IPS-18c (cell line): ENCODE data around the gene CLPSL1.

Source experiments
- H3K4me3 ChIP-seq: 2 replicates; pipeline ENCODE4 v1.7.0; 2013; ENCODE audit warnings: low read depth, mild to moderate bottlenecking, low read length, moderate library complexity; ENCODE audit not compliant: insufficient read depth
- H3K9me3 ChIP-seq: one replicate; pipeline ENCODE4 v1.6.1; 2013; ENCODE audit warnings: mild to moderate bottlenecking, low read length, moderate library complexity; ENCODE audit not compliant: control insufficient read depth, insufficient read depth

The CLPSL1 gene

GRCh38 chr6:35786810-35787209 lies 6.0 kb downstream of the CLPSL1 start:
- H3K9me3 ChIP-seq: no peaks in the 10 kb centered on the region
- H3K4me3 ChIP-seq: no peak overlapping the region

- no peak overlapping the region for H3K4me3 ChIP-seq
These were observed 6.7 kb downstream of the CLPSL1 start for GRCh38 chr6:35787266-35788218.

GRCh38 chr6:35788423-35788982 lies 7.7 kb downstream of the CLPSL1 start:
- Histone ChIP-seq H3K4me3 (no peak overlapping the region), H3K9me3 (no peaks in the 10 kb centered on the region)

More at GRCh38 chr6:35787266-35788218, 6.7 kb downstream of the CLPSL1 start:
- H3K9me3 ChIP-seq: no peaks in the 10 kb centered on the region

- H3K4me3 ChIP-seq: no peak overlapping the region
- no peaks in the 10 kb centered on the region for H3K9me3 ChIP-seq
These were observed 9.9 kb downstream of the CLPSL1 start for GRCh38 chr6:35790683-35791082.

- H3K9me3 ChIP-seq: no peaks in the 10 kb centered on the region
- no peak overlapping the region for H3K4me3 ChIP-seq
These were observed 14.0 kb downstream of the CLPSL1 start for GRCh38 chr6:35794536-35795452.

GRCh38 chr6:35795453-35796071 lies 14.7 kb downstream of the CLPSL1 start:
- Histone ChIP-seq H3K9me3 (no peaks in the 10 kb centered on the region), H3K4me3 (no peak overlapping the region)

- Histone ChIP-seq H3K9me3 (no peaks in the 10 kb centered on the region), H3K4me3 (no peak overlapping the region)
These were observed 15.4 kb downstream of the CLPSL1 start for GRCh38 chr6:35796236-35796635.

- no peak overlapping the region; the same call in 1 of the 2 replicates for H3K4me3 ChIP-seq
- H3K9me3 ChIP-seq: no peaks in the 10 kb centered on the region
These were observed 17.2 kb downstream of the CLPSL1 start for GRCh38 chr6:35797837-35798526.

GRCh38 chr6:35798706-35799105 lies 17.9 kb downstream of the CLPSL1 start:
- Histone ChIP-seq H3K9me3 (no peaks in the 10 kb centered on the region), H3K4me3 (no peak overlapping the region)

- no peak overlapping the region for H3K4me3 ChIP-seq
- H3K9me3 ChIP-seq: no peaks in the 10 kb centered on the region
These were observed 20.3 kb downstream of the CLPSL1 start for GRCh38 chr6:35801148-35801547.

- H3K9me3 ChIP-seq: peaks cover 1% of the 10 kb centered on the region
- peak within 1 kb of the TSS; percentile 58 for H3K4me3 ChIP-seq
These were observed 24.3 kb downstream of the CLPSL1 start, which contains the start of gene LHFPL5 for GRCh38 chr6:35804996-35805736. TSS of gene LHFPL5 (plus strand) at chr6:35805352. CDS start at chr6:35805671, 319 bp downstream.

- Histone ChIP-seq H3K9me3 (peaks cover 2% of the 10 kb centered on the region), H3K4me3 (no peak overlapping the region)
These were observed 27.9 kb downstream of the CLPSL1 start for GRCh38 chr6:35808688-35809087.

GRCh38 chr6:35809809-35810208 lies 29.0 kb downstream of the CLPSL1 start:
- H3K4me3 ChIP-seq: no peak overlapping the region
- H3K9me3 ChIP-seq: peaks cover 2% of the 10 kb centered on the region

- no peak overlapping the region for H3K4me3 ChIP-seq
These were observed 30.3 kb downstream of the CLPSL1 start for GRCh38 chr6:35810971-35811698.

GRCh38 chr6:35811699-35811995 lies 30.8 kb downstream of the CLPSL1 start:
- H3K4me3 ChIP-seq: no peak overlapping the region
- H3K9me3 ChIP-seq: peaks cover 4% of the 10 kb centered on the region

More at GRCh38 chr6:35810971-35811698, 30.3 kb downstream of the CLPSL1 start:
- peaks cover 4% of the 10 kb centered on the region for H3K9me3 ChIP-seq
